Osteoblast (primary cell): ENCODE measurements around the gene CNTROB. TPM values are rescaled to one million over a fixed set of nuclear protein-coding genes. Genes with fewer than 3 reads are reported as not detected.

Experiments
- DNase-seq: peaks from one replicate; pipeline ENCODE4 v3.0.0; 2011; ENCODE audit warnings: low spot score, mixed read lengths; ENCODE audit not compliant: insufficient read length; ENCODE audit errors: missing footprints
- H2AFZ ChIP-seq: 2 replicates; pipeline ENCODE4 v1.6.0; 2011; ENCODE audit warnings: mild to moderate bottlenecking, low read length
- H3K27ac ChIP-seq: 2 replicates; pipeline ENCODE4 v1.5.1; 2011; ENCODE audit warnings: mild to moderate bottlenecking, low read depth, low read length, moderate library complexity
- H3K27me3 ChIP-seq: 2 replicates; pipeline ENCODE4 v1.6.0; 2012; ENCODE audit warnings: mild to moderate bottlenecking, control low read depth, inconsistent platforms, low read length, moderate library complexity; ENCODE audit not compliant: insufficient read depth
- H3K36me3 ChIP-seq: 2 replicates; pipeline ENCODE4 v1.5.1; 2011; ENCODE audit warnings: mild to moderate bottlenecking, low read length, control low read depth, moderate library complexity; ENCODE audit not compliant: insufficient read depth
- H3K4me1 ChIP-seq: 2 replicates; pipeline ENCODE4 v1.5.1; 2011; ENCODE audit warnings: mild to moderate bottlenecking, low read length, control low read depth, moderate library complexity; ENCODE audit not compliant: insufficient read depth
- H3K4me2 ChIP-seq: 2 replicates; pipeline ENCODE4 v1.6.0; 2011; ENCODE audit warnings: mild to moderate bottlenecking, low read length; ENCODE audit not compliant: insufficient read depth
- H3K4me3 ChIP-seq: fragments of 200-600 bp; sonication (generic); 3 replicates; pipeline ENCODE4 v1.5.1; 2012; ENCODE audit warnings: mild to moderate bottlenecking, low read length, inconsistent platforms; ENCODE audit not compliant: insufficient read depth
- H3K79me2 ChIP-seq: 2 replicates; pipeline ENCODE4 v1.6.0; 2012; ENCODE audit warnings: mild to moderate bottlenecking, low read length, control low read depth, inconsistent platforms; ENCODE audit not compliant: insufficient read depth
- H3K9me3 ChIP-seq: 2 replicates; pipeline ENCODE4 v1.5.1; 2011; ENCODE audit warnings: low read depth, low read length, control low read depth
- H4K20me1 ChIP-seq: 2 replicates; pipeline ENCODE4 v1.6.0; 2012; ENCODE audit warnings: mild to moderate bottlenecking, low read length, control low read depth; ENCODE audit not compliant: insufficient read depth
- total RNA-seq: library from RNA; depleted of rRNA; stranded (reverse); fragments of >200 nt; gene quantifications from 2 replicates; pipeline ENCODE4 v1.2.3, GENCODE V29; 2012
- TF ChIP-seq, protein P1 (sequence below): IDR thresholded peaks from 2 replicates; pipeline ENCODE4 v1.5.1; 2011; ENCODE audit warnings: mild to moderate bottlenecking, low read depth, low read length, moderate library complexity; ENCODE audit errors: extremely low read depth

CNTROB gene
- total RNA-seq, 1 donor, result 20.6 TPM

DNA sequence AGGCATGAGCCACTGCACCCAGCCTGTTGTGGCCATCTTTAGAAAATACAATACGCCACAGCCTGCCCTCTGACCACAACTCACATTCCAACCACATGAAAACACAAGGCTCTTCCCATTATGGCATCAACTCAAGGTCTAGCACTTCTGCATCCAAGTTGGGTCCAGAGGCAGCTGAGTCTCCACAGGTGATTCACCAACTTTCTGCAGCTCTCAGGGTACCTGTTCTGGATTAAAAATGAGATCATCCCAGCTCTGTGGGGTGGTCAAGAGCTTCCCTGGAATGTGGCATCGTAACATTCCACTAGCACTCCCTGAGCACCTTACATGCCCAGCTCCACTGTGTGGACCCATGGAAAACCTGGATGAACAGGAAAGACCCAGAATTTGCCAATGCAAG, 60.5 kb downstream of the CNTROB start:
- H3K27ac ChIP-seq, result no peak overlapping the region
- no peak overlapping the region for H2AFZ ChIP-seq
- DNase-seq, result peak; percentile 72
- TF ChIP-seq, protein P1, sequence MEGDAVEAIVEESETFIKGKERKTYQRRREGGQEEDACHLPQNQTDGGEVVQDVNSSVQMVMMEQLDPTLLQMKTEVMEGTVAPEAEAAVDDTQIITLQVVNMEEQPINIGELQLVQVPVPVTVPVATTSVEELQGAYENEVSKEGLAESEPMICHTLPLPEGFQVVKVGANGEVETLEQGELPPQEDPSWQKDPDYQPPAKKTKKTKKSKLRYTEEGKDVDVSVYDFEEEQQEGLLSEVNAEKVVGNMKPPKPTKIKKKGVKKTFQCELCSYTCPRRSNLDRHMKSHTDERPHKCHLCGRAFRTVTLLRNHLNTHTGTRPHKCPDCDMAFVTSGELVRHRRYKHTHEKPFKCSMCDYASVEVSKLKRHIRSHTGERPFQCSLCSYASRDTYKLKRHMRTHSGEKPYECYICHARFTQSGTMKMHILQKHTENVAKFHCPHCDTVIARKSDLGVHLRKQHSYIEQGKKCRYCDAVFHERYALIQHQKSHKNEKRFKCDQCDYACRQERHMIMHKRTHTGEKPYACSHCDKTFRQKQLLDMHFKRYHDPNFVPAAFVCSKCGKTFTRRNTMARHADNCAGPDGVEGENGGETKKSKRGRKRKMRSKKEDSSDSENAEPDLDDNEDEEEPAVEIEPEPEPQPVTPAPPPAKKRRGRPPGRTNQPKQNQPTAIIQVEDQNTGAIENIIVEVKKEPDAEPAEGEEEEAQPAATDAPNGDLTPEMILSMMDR, result no peak
- no peaks in the 10 kb centered on the region for H3K9me3 ChIP-seq
- H3K4me1 ChIP-seq, result peaks cover 6% of the 10 kb centered on the region
- H3K79me2 ChIP-seq, result no peaks in the 10 kb centered on the region
- no peaks in the 10 kb centered on the region for H4K20me1 ChIP-seq
- no peak overlapping the region for H3K4me2 ChIP-seq
- H3K36me3 ChIP-seq, result no peaks in the 10 kb centered on the region
- H3K4me3 ChIP-seq, result no peak overlapping the region
- no peaks in the 10 kb centered on the region for H3K27me3 ChIP-seq

DNA sequence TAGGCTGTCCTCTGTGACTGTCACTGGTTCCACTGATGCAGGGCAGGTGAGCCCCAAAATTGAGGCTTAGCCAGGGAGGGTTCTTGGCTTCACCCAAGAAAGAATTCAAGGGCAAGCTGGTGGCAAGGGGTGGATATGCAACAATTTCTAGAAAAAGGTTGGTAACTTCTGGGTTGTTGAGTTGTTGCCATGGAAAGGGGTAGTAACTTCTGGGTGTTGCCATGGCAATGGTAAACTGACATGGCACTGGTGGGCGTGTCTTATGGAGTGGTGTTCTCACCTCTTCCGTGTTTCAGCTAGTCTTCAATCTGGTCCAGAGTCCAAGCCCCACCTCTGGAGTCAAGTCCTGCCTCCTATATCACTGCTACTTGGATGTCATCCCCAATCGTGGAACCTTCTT, 60.9 kb downstream of the CNTROB start:
- Histone ChIP-seq H3K4me3 (no peak overlapping the region), H4K20me1 (no peaks in the 10 kb centered on the region), H3K27me3 (no peaks in the 10 kb centered on the region), H3K4me1 (peaks cover 4% of the 10 kb centered on the region), H3K36me3 (no peaks in the 10 kb centered on the region), H3K79me2 (no peaks in the 10 kb centered on the region), H2AFZ (no peak overlapping the region), H3K4me2 (no peak overlapping the region), H3K27ac (no peak overlapping the region), H3K9me3 (no peaks in the 10 kb centered on the region)
- DNase-seq, result no peak
- TF ChIP-seq, protein P1, result no peak

DNA sequence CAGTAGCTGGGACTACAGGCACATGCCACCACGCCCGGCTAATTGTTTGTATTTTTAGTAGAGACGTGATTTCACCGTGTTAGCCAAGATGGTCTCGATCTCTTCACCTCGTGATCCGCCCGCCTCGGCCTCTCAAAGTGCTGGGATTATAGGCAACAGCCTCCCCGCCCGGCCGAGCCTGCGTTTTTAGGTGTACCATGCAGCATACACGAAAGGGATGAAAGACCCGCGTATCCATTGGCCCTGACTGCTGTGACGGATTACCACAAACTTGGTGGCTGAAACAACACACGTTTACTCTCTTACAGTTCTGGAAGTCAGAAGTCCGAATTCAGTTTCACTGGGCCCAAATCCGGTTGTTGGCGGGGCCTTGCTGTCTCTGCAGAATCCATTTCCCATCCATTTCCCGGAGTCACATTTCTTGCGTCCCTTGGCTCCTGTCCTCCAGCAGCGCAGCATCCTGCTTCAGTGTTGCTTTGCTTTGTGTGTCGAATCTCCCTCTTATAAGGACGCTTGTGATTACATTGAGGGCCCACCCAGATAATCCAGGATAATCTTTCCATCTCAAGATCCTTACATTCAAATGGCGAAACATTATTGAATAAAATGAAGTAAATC, 62.1 kb downstream of the CNTROB start:
- no peaks in the 10 kb centered on the region for H3K9me3 ChIP-seq
- peaks cover 4% of the 10 kb centered on the region for H3K4me1 ChIP-seq
- no peak overlapping the region for H3K4me2 ChIP-seq
- no peaks in the 10 kb centered on the region for H3K79me2 ChIP-seq
- no peak overlapping the region for H3K4me3 ChIP-seq
- H4K20me1 ChIP-seq, result no peaks in the 10 kb centered on the region
- no peak overlapping the region for H2AFZ ChIP-seq
- TF ChIP-seq, protein P1, result no peak
- H3K36me3 ChIP-seq, result no peaks in the 10 kb centered on the region
- no peak for DNase-seq
- no peak overlapping the region for H3K27ac ChIP-seq
- H3K27me3 ChIP-seq, result peaks cover 6% of the 10 kb centered on the region

DNA sequence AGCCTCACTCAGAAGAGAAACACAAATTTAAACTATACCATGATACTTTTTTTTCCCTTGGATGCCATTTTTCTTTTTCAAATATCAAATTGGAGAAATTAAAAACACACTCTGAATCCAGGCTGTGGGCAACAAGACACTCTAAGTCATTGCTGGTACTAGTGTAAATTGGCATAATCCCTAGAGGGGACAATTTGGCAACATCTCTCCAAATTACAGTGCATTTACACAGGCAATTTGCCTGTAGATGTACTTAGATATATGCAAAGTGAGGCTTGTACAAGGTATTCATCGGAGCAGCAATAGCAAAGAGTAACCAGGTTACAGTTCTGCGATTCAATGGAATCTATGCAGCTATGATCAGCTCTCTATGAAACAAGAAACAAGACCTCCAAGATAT, 63.7 kb downstream of the CNTROB start:
- TF ChIP-seq, protein P1, result no peak
- no peak overlapping the region for H3K4me2 ChIP-seq
- H2AFZ ChIP-seq, result no peak overlapping the region
- no peaks in the 10 kb centered on the region for H3K9me3 ChIP-seq
- no peaks in the 10 kb centered on the region for H3K36me3 ChIP-seq
- no peaks in the 10 kb centered on the region for H3K4me1 ChIP-seq
- no peak overlapping the region for H3K4me3 ChIP-seq
- peaks cover 10% of the 10 kb centered on the region for H3K27me3 ChIP-seq
- DNase-seq, result no peak
- no peaks in the 10 kb centered on the region for H4K20me1 ChIP-seq
- H3K79me2 ChIP-seq, result no peaks in the 10 kb centered on the region
- no peak overlapping the region for H3K27ac ChIP-seq
